PFSK-1 (cell line): ENCODE measurements around the gene USP5.

Source experiments
- FOXP2 ChIP-seq: optimal IDR thresholded peaks from 2 replicates; pipeline ENCODE3; 2011; ENCODE audit warnings: borderline replicate concordance, control low read depth, inconsistent platforms; ENCODE audit not compliant: insufficient read depth; ENCODE audit errors: extremely low read length, extremely low read depth
- POLR2AphosphoS5 ChIP-seq: IDR thresholded peaks from 2 replicates; pipeline ENCODE4 v1.6.1; 2012; ENCODE audit warnings: low read depth, mild to moderate bottlenecking, control low read depth, low read length, moderate library complexity
- SIN3A ChIP-seq: IDR thresholded peaks from 2 replicates; pipeline ENCODE4 v1.6.1; 2012; ENCODE audit warnings: mild to moderate bottlenecking, low read length, moderate library complexity, borderline replicate concordance; ENCODE audit not compliant: insufficient read depth
- TAF1 ChIP-seq: IDR thresholded peaks from 2 replicates; pipeline ENCODE4 v1.6.1; 2012; ENCODE audit warnings: low read length, control low read depth, borderline replicate concordance; ENCODE audit not compliant: insufficient read depth
- TF ChIP-seq, protein P1 (sequence below), 2 experiments: IDR thresholded peaks; 2 replicates each; pipeline versions ENCODE4 v1.6.1 to v1.8.0; 2011 to 2012; ENCODE audit warnings: low read depth in 2 of 2, low read length in 2 of 2, control low read depth in 1 of 2, inconsistent platforms in 1 of 2, mild to moderate bottlenecking in 1 of 2, moderate library complexity in 1 of 2; ENCODE audit not compliant: insufficient read depth in 1 of 2

DNA sequence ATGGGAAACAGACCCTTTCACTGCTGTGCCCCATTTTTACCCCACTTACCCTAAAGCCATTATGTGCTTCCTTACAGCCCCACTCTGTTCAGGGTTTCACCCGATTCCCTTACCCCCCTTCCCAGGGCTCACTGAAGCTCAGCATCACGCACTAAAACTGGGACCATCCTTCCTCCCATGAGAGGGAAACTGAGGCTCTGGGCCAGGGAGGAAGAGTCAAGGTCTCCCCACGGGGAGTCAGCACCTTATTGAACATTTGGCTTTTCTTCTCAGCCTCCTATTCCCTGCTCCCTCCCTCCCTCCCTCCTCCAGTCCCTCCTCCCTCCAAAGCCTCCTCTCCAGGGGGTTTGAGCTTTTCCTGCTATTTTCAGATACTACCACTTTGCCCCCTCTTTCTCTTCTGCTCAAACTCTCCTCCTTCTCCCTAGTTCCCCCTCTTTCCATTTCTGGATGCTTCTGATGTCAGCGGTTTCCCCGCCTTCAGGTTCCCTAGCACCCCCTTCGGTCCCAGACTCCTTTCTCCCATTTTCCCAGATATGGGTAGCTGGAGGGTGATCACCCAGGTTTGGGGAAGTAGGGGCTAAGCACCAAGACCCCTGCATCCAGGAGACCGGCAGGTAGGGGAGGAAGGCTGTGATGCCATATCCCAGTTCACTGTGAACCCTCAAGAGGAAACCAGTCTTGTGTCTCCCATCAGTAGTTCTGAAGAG is 29.4 kb upstream of the USP5 start:
- TF ChIP-seq POLR2AphosphoS5 (no peak), TAF1 (no peak), SIN3A (no peak), FOXP2 (no peak)
- TF ChIP-seq, protein P1, sequence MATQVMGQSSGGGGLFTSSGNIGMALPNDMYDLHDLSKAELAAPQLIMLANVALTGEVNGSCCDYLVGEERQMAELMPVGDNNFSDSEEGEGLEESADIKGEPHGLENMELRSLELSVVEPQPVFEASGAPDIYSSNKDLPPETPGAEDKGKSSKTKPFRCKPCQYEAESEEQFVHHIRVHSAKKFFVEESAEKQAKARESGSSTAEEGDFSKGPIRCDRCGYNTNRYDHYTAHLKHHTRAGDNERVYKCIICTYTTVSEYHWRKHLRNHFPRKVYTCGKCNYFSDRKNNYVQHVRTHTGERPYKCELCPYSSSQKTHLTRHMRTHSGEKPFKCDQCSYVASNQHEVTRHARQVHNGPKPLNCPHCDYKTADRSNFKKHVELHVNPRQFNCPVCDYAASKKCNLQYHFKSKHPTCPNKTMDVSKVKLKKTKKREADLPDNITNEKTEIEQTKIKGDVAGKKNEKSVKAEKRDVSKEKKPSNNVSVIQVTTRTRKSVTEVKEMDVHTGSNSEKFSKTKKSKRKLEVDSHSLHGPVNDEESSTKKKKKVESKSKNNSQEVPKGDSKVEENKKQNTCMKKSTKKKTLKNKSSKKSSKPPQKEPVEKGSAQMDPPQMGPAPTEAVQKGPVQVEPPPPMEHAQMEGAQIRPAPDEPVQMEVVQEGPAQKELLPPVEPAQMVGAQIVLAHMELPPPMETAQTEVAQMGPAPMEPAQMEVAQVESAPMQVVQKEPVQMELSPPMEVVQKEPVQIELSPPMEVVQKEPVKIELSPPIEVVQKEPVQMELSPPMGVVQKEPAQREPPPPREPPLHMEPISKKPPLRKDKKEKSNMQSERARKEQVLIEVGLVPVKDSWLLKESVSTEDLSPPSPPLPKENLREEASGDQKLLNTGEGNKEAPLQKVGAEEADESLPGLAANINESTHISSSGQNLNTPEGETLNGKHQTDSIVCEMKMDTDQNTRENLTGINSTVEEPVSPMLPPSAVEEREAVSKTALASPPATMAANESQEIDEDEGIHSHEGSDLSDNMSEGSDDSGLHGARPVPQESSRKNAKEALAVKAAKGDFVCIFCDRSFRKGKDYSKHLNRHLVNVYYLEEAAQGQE (IDR thresholded peaks at IDR 0.05; ENCODE audit: insufficient read depth in 1 of 2, low read depth in 2 of 2, low read length in 2 of 2), result no peak
